HCT116 (cell line): ENCODE data around the gene FZR1. TPM values are rescaled to one million over a fixed set of nuclear protein-coding genes. Genes with fewer than 3 reads are reported as not detected.

Source experiments
- ATAC-seq: fragments of 200-7000 bp; cut with Tn5 transposase; 2 replicates; pipeline ENCODE4 v1.9.1; 2020; ENCODE audit warnings: mild to moderate bottlenecking, moderate library complexity
- BruUV-seq: library from RNA; stranded (reverse); fragments of 400-500 nt; replicated peaks from 2 replicates; lab custom pipeline; 2021; lab: Mats Ljungman, UMichigan
- CTCF ChIA-PET: fragments of 300-600 bp; sonication (Branson Sonifier 250); formaldehyde crosslinking; loops from one replicate; lab custom pipeline; 2021; ENCODE audit warnings: antibody characterized with exemption; lab: Charles Lee
- POLR2A ChIA-PET: fragments of 300-600, 350-600 bp; sonication (Branson Sonifier 250); formaldehyde crosslinking; loops from one replicate; lab custom pipeline; 2021; ENCODE audit warnings: antibody characterized with exemption; lab: Charles Lee
- RAD21 ChIA-PET, 2 experiments: fragments of 300-600 bp; sonication (Branson Sonifier 250); formaldehyde crosslinking; loops; one replicate each; lab custom pipeline; 2023; ENCODE audit warnings: low total read pairs in 2 of 2; ENCODE audit not compliant: uncharacterized antibody in 2 of 2, unreplicated experiment in 2 of 2, low non-redundant PET in 1 of 2; lab: Charles Lee
- DNase-seq: peaks from one replicate; pipeline ENCODE4 v3.0.0-alpha.2; 2010; ENCODE audit warnings: low read depth, low spot score
- H2AFZ ChIP-seq: fragments of 200-600 bp; shearing (Covaris generic), sonication (generic); 2 replicates; pipeline ENCODE4 v1.6.1; 2017; ENCODE audit warnings: low read depth, mixed run types, mixed read lengths, antibody characterized with exemption, low read length; ENCODE audit not compliant: poor library complexity, severe bottlenecking
- H3K27ac ChIP-seq: 2 replicates; pipeline ENCODE4 v1.5.1; 2012; ENCODE audit warnings: low read depth, low read length
- H3K27me3 ChIP-seq: fragments of 200-600 bp; sonication (generic); 2 replicates; pipeline ENCODE4 v1.6.1; 2016; ENCODE audit warnings: mixed run types, low read length, mixed read lengths; ENCODE audit not compliant: insufficient read depth
- H3K36me3 ChIP-seq, 2 experiments: fragments of 200-500 bp in 1 of 2; fragments of 200-600 bp in 1 of 2; sonication (Bioruptor generic) in 1 of 2; sonication (generic) in 1 of 2; 2 replicates each; pipeline versions ENCODE4 v1.5.1 to v1.6.1; 2014 to 2016; ENCODE audit warnings: low read length in 2 of 2, inconsistent platforms in 1 of 2, mixed read lengths in 1 of 2, mixed run types in 1 of 2; ENCODE audit not compliant: insufficient read depth in 2 of 2, control insufficient read depth in 1 of 2
- H3K4me1 ChIP-seq, 2 experiments: fragments of 200-600 bp in 1 of 2; sonication (generic) in 1 of 2; 2 replicates each; pipeline versions ENCODE4 v1.5.1 to v1.6.1; 2012 to 2017; ENCODE audit warnings: low read length in 2 of 2, inconsistent platforms in 1 of 2, mild to moderate bottlenecking in 1 of 2, mixed read lengths in 1 of 2, mixed run types in 1 of 2, moderate library complexity in 1 of 2; ENCODE audit not compliant: insufficient read depth in 2 of 2, control insufficient read depth in 1 of 2
- H3K4me2 ChIP-seq: fragments of 200-600 bp; sonication (generic); 2 replicates; pipeline ENCODE4 v1.6.1; 2017; ENCODE audit warnings: mixed run types, low read length, mixed read lengths
- H3K4me3 ChIP-seq, 2 experiments: fragments of 200-600 bp in 1 of 2; sonication (generic) in 1 of 2; replicated peaks in 1 of 2; 2 replicates each; pipeline ENCODE4 v1.5.1; 2011 to 2016; ENCODE audit warnings: low read length in 2 of 2, control low read depth in 1 of 2, low read depth in 1 of 2, mild to moderate bottlenecking in 1 of 2, mixed read lengths in 1 of 2, mixed run types in 1 of 2
- H3K79me2 ChIP-seq: fragments of 200-600 bp; sonication (generic); 2 replicates; pipeline ENCODE4 v1.6.1; 2017; ENCODE audit warnings: mild to moderate bottlenecking, mixed run types, low read length, moderate library complexity, mixed read lengths; ENCODE audit not compliant: insufficient read depth
- H3K9ac ChIP-seq: fragments of 200-600 bp; sonication (generic); 2 replicates; pipeline ENCODE4 v1.6.1; 2016; ENCODE audit warnings: low read length, mixed read lengths
- H3K9me2 ChIP-seq: fragments of 200-600 bp; sonication (generic), shearing (Covaris generic); 2 replicates; pipeline ENCODE4 v1.6.1; 2017; ENCODE audit warnings: mixed run types, mild to moderate bottlenecking, moderate library complexity; ENCODE audit not compliant: insufficient read depth
- H3K9me3 ChIP-seq, 2 experiments: fragments of 200-500 bp in 1 of 2; fragments of 200-600 bp in 1 of 2; sonication (Bioruptor generic) in 1 of 2; sonication (generic) in 1 of 2; 2 replicates each; pipeline ENCODE4 v1.6.1; 2014 to 2017; ENCODE audit warnings: low read length in 2 of 2, mixed read lengths in 2 of 2, inconsistent platforms in 1 of 2, low read depth in 1 of 2, mild to moderate bottlenecking in 1 of 2, mixed run types in 1 of 2, moderate library complexity in 1 of 2; ENCODE audit not compliant: control insufficient read depth in 1 of 2, insufficient read depth in 1 of 2
- H4K20me1 ChIP-seq: fragments of 200-600 bp; sonication (generic), shearing (Covaris generic); 2 replicates; pipeline ENCODE4 v1.6.1; 2017; ENCODE audit warnings: mixed run types, mild to moderate bottlenecking, moderate library complexity; ENCODE audit not compliant: insufficient read depth
- CBX3 ChIP-seq: IDR thresholded peaks from 2 replicates; pipeline ENCODE4 v1.6.1; 2012; ENCODE audit warnings: low read depth
- CEBPB ChIP-seq: IDR thresholded peaks from 2 replicates; pipeline ENCODE4 v1.6.1; 2012; ENCODE audit warnings: low read depth
- EGR1 ChIP-seq: IDR thresholded peaks from 2 replicates; pipeline ENCODE4 v1.6.1; 2012; ENCODE audit warnings: low read depth
- ELF1 ChIP-seq: IDR thresholded peaks from 2 replicates; pipeline ENCODE4 v1.6.1; 2012; ENCODE audit warnings: low read depth, borderline replicate concordance
- EZH2 ChIP-seq: fragments of 200-600 bp; sonication (generic); IDR thresholded peaks from 2 replicates; pipeline ENCODE4 v1.6.1; 2017; ENCODE audit warnings: antibody characterized with exemption, mixed run types
- EZH2phosphoT487 ChIP-seq: fragments of 200-600 bp; IDR thresholded peaks from 2 replicates; pipeline ENCODE4 v1.6.1; 2018; ENCODE audit warnings: antibody characterized with exemption, borderline replicate concordance
- JUND ChIP-seq: IDR thresholded peaks from 2 replicates; pipeline ENCODE4 v1.6.1; 2012
- POLR2A ChIP-seq: IDR thresholded peaks from 2 replicates; pipeline ENCODE4 v1.7.0; 2011; ENCODE audit warnings: borderline replicate concordance; ENCODE audit not compliant: insufficient read depth, insufficient read length; ENCODE audit errors: extremely low read depth
- POLR2AphosphoS5 ChIP-seq: IDR thresholded peaks from 2 replicates; pipeline ENCODE4 v1.6.1; 2011; ENCODE audit warnings: mild to moderate bottlenecking, low read depth, low read length, moderate library complexity
- RAD21 ChIP-seq: IDR thresholded peaks from 2 replicates; pipeline ENCODE4 v1.6.1; 2012; ENCODE audit warnings: low read depth, mild to moderate bottlenecking
- SP1 ChIP-seq: IDR thresholded peaks from 2 replicates; pipeline ENCODE4 v1.6.1; 2012; ENCODE audit warnings: low read depth
- YY1 ChIP-seq: IDR thresholded peaks from 2 replicates; pipeline ENCODE4 v1.6.1; 2011; ENCODE audit warnings: low read length, low read depth, moderate library complexity, mild to moderate bottlenecking; ENCODE audit not compliant: insufficient replicate concordance; ENCODE audit errors: extremely low read depth
- ZFX ChIP-seq: fragments of 450-650 bp; IDR thresholded peaks from 2 replicates; pipeline ENCODE4 v1.6.1; 2017
- intact Hi-C: fragments of 100-400 bp; cut with micrococcal nuclease; formaldehyde crosslinking; loops from 2 replicates; pipeline ENCODE4 v1.10.0; 2022
- total RNA-seq: library from RNA; stranded (reverse); gene quantifications from one replicate; pipeline ENCODE4 v1.2.1, GENCODE V29; 2021; ENCODE audit not compliant: unreplicated experiment
- TF ChIP-seq, protein P1 (sequence below): IDR thresholded peaks from 2 replicates; pipeline ENCODE4 v1.6.1; 2012
- TF ChIP-seq, protein P2 (sequence below), 3 experiments: fragments of 200-600 bp in 1 of 3; sonication (generic) in 1 of 3; IDR thresholded peaks in 2 of 3; conservative IDR thresholded peaks in 1 of 3; 2 replicates each; pipeline ENCODE4 v1.5.1; 2012 to 2017; ENCODE audit warnings: low read depth in 2 of 3, low read length in 2 of 3, antibody characterized with exemption in 1 of 3, borderline replicate concordance in 1 of 3, control low read depth in 1 of 3, mild to moderate bottlenecking in 1 of 3, mixed read lengths in 1 of 3, mixed run types in 1 of 3, moderate library complexity in 1 of 3; ENCODE audit not compliant: insufficient read depth in 1 of 3

Gene FZR1
- total RNA-seq, 1 experiment from 2014 or later, result 60.3 TPM

DNA sequence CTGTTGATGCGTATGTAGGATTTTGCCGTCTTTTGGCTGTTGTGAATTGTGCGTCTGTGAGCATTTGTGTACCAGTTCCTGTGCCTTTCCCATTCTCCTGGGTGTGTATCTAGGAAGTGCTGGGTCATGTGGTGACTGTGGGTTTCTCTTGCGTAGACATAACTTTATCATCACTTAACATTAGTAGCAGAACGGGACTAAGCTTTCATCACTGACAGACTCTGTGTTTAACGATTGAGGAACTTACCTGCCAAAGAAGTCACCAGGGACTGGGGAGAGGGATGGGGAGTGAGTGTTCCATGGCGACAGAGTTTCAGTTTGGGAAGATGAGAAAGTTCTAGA, 15.0 kb downstream of the FZR1 start:
- POLR2A ChIA-PET, result no interaction called here
- H3K4me3 ChIP-seq, result no peak overlapping the region
- no peak for TF ChIP-seq YY1
- TF ChIP-seq POLR2AphosphoS5, result no peak
- TF ChIP-seq, protein P1, sequence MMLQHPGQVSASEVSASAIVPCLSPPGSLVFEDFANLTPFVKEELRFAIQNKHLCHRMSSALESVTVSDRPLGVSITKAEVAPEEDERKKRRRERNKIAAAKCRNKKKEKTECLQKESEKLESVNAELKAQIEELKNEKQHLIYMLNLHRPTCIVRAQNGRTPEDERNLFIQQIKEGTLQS, result no peak
- no peak for TF ChIP-seq CBX3
- no peak for TF ChIP-seq EZH2
- TF ChIP-seq SP1, result no peak
- no peak for TF ChIP-seq JUND
- TF ChIP-seq EGR1, result no peak
- TF ChIP-seq, protein P2, sequence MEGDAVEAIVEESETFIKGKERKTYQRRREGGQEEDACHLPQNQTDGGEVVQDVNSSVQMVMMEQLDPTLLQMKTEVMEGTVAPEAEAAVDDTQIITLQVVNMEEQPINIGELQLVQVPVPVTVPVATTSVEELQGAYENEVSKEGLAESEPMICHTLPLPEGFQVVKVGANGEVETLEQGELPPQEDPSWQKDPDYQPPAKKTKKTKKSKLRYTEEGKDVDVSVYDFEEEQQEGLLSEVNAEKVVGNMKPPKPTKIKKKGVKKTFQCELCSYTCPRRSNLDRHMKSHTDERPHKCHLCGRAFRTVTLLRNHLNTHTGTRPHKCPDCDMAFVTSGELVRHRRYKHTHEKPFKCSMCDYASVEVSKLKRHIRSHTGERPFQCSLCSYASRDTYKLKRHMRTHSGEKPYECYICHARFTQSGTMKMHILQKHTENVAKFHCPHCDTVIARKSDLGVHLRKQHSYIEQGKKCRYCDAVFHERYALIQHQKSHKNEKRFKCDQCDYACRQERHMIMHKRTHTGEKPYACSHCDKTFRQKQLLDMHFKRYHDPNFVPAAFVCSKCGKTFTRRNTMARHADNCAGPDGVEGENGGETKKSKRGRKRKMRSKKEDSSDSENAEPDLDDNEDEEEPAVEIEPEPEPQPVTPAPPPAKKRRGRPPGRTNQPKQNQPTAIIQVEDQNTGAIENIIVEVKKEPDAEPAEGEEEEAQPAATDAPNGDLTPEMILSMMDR (IDR thresholded peaks at IDR 0.05 in 2 of 3, conservative IDR thresholded peaks at IDR 0.05 in 1 of 3; ENCODE audit: borderline replicate concordance in 1 of 3, insufficient read depth in 1 of 3, low read depth in 2 of 3, low read length in 2 of 3), result no peak
- TF ChIP-seq POLR2A, result no peak
- no peak for TF ChIP-seq CEBPB
- TF ChIP-seq EZH2phosphoT487, result no peak
- TF ChIP-seq RAD21, result no peak
- no peak for TF ChIP-seq ELF1
- no peak for TF ChIP-seq ZFX

More for the DNA sequence above, 15.0 kb downstream of the FZR1 start:
- no peak overlapping the region for H2AFZ ChIP-seq
- H4K20me1 ChIP-seq, result no peaks in the 10 kb centered on the region
- RAD21 ChIA-PET, result no interaction called here
- no peaks in the 10 kb centered on the region for H3K9me2 ChIP-seq
- peaks cover 3 to 13% of the 10 kb centered on the region in 2 experiments; a peak in 2 of 4 replicates for H3K4me1 ChIP-seq
- H3K27ac ChIP-seq, result no peak overlapping the region
- H3K79me2 ChIP-seq, result peaks cover 58% of the 10 kb centered on the region
- CTCF ChIA-PET, result no interaction called here
- DNase-seq (no peak), ATAC-seq (no peak)
- H3K9ac ChIP-seq, result no peak overlapping the region
- intact Hi-C loops, result no loop called here
- no peaks in the 10 kb centered on the region for H3K9me3 ChIP-seq
- BruUV-seq, result no TSS peak
- no peaks in the 10 kb centered on the region for H3K27me3 ChIP-seq
- H3K4me2 ChIP-seq, result no peak overlapping the region
- peaks cover 8 to 10% of the 10 kb centered on the region in 2 experiments; a peak in 3 of 4 replicates for H3K36me3 ChIP-seq
